ENCODE results near the gene TMEM208.

GRCh38 chr16:67243481-67243880 is 16.6 kb downstream of the TMEM208 start:
- TF ChIP-seq POLR2AphosphoS5 (IDR thresholded peaks at IDR 0.05; ENCODE audit: borderline replicate concordance, low read depth, low read length): no peak
- TF ChIP-seq EZH2 (IDR thresholded peaks at IDR 0.05): no peak
- no peak for TF ChIP-seq FOXP2 (optimal IDR thresholded peaks at IDR 0.05; ENCODE audit: control extremely low read depth, extremely low read length, insufficient read depth)
